SK-N-SH treated with all-trans-retinoic acid at 6 μM for 48 hours (cell line): Measurements from ENCODE around the gene MLLT1.

Source experiments
- ATAC-seq: fragments of 200-7000 bp; cut with Tn5 transposase; 3 replicates; pipeline ENCODE4 v1.9.1; 2020; ENCODE audit warnings: mild to moderate bottlenecking, moderate library complexity
- ARNTL ChIP-seq: fragments of 450-650 bp; formaldehyde crosslinking; IDR thresholded peaks from 2 replicates; pipeline ENCODE4 v1.5.0; 2020; ENCODE audit warnings: low read depth, mild to moderate bottlenecking, moderate library complexity, borderline replicate concordance
- BACH2 ChIP-seq: fragments of 250-450 bp; sonication (Bioruptor Pico); IDR thresholded peaks from 2 replicates; pipeline ENCODE4 v1.9.0; 2021; ENCODE audit warnings: mild to moderate bottlenecking, borderline replicate concordance
- CREB5 ChIP-seq: fragments of 250-450 bp; sonication (Bioruptor Pico); IDR thresholded peaks from 2 replicates; pipeline ENCODE4 v1.5.1; 2020; ENCODE audit warnings: low read depth, mild to moderate bottlenecking, moderate library complexity
- CSDC2 ChIP-seq: fragments of 250-450 bp; sonication (Bioruptor Pico); IDR thresholded peaks from 2 replicates; pipeline ENCODE4 v1.5.0; 2020; ENCODE audit warnings: mild to moderate bottlenecking, moderate library complexity
- ESRRG ChIP-seq: fragments of 250-450 bp; sonication (Bioruptor Pico); IDR thresholded peaks from 2 replicates; pipeline ENCODE4 v1.6.1; 2021; ENCODE audit warnings: mild to moderate bottlenecking
- GLIS3 ChIP-seq: fragments of 250-450 bp; sonication (Bioruptor Pico); IDR thresholded peaks from 2 replicates; pipeline ENCODE4 v1.5.0; 2020; ENCODE audit warnings: mild to moderate bottlenecking, moderate library complexity
- ISL1 ChIP-seq: fragments of 250-450 bp; sonication (Bioruptor Pico); IDR thresholded peaks from 2 replicates; pipeline ENCODE4 v2.1.2; 2022; ENCODE audit warnings: mild to moderate bottlenecking, moderate library complexity
- OSR1 ChIP-seq: fragments of 250-450 bp; sonication (Bioruptor Pico); IDR thresholded peaks from 2 replicates; pipeline ENCODE4 v1.8.0; 2022; ENCODE audit warnings: moderate library complexity, mild to moderate bottlenecking, inconsistent platforms
- RARB ChIP-seq: fragments of 250-450 bp; sonication (Bioruptor Pico); IDR thresholded peaks from 2 replicates; pipeline ENCODE4 v1.8.0; 2021; ENCODE audit warnings: mild to moderate bottlenecking, moderate library complexity
- TCF4 ChIP-seq: fragments of 250-450 bp; sonication (Bioruptor Pico); IDR thresholded peaks from 2 replicates; pipeline ENCODE4 v1.8.0; 2021; ENCODE audit warnings: mild to moderate bottlenecking, moderate library complexity, borderline replicate concordance
- TOX ChIP-seq: fragments of 250-450 bp; sonication (Bioruptor Pico); IDR thresholded peaks from 2 replicates; pipeline ENCODE4 v1.8.0; 2021; ENCODE audit warnings: mild to moderate bottlenecking, moderate library complexity, borderline replicate concordance
- ZC3H10 ChIP-seq: fragments of 250-450 bp; sonication (Bioruptor Pico); IDR thresholded peaks from 2 replicates; pipeline ENCODE4 v1.5.1; 2021; ENCODE audit warnings: mild to moderate bottlenecking, moderate library complexity
- ZFP3 ChIP-seq: fragments of 250-450 bp; sonication (Bioruptor Pico); IDR thresholded peaks from 2 replicates; pipeline ENCODE4 v1.5.0; 2020; ENCODE audit warnings: mild to moderate bottlenecking, moderate library complexity
- ZFP30 ChIP-seq: fragments of 450-650 bp; formaldehyde crosslinking; IDR thresholded peaks from 2 replicates; pipeline ENCODE4 v1.5.0; 2022; ENCODE audit warnings: mild to moderate bottlenecking, moderate library complexity
- ZNF565 ChIP-seq: fragments of 450-650 bp; formaldehyde crosslinking; conservative IDR thresholded peaks from 2 replicates; pipeline ENCODE4 v1.5.0; 2020; ENCODE audit warnings: low read depth, mild to moderate bottlenecking, moderate library complexity
- ZNF70 ChIP-seq: fragments of 450-650 bp; formaldehyde crosslinking; IDR thresholded peaks from 2 replicates; pipeline ENCODE4 v1.5.0; 2020; ENCODE audit warnings: mild to moderate bottlenecking, moderate library complexity
- ZNF8 ChIP-seq: fragments of 450-650 bp; formaldehyde crosslinking; IDR thresholded peaks from 2 replicates; pipeline ENCODE4 v1.5.0; 2020; ENCODE audit warnings: mild to moderate bottlenecking, moderate library complexity
- TF ChIP-seq, protein P1 (sequence below): fragments of 250-450 bp; sonication (Bioruptor Pico); IDR thresholded peaks from 2 replicates; pipeline ENCODE4 v1.5.1; 2021; ENCODE audit warnings: mild to moderate bottlenecking, moderate library complexity
- TF ChIP-seq, protein P2 (sequence below): fragments of 250-450 bp; sonication (Bioruptor Pico); IDR thresholded peaks from 2 replicates; pipeline ENCODE4 v1.8.0; 2021; ENCODE audit warnings: low read depth, mild to moderate bottlenecking, moderate library complexity, borderline replicate concordance

MLLT1 gene

GRCh38 chr19:6263306-6263705 lies 16.5 kb downstream of the MLLT1 start:
- no peak for ATAC-seq
- TF ChIP-seq CREB5 (CRISPR knock-in tag): no peak
- TF ChIP-seq ISL1 (CRISPR knock-in tag): no peak
- TF ChIP-seq CSDC2 (CRISPR knock-in tag): no peak
- TF ChIP-seq TOX (CRISPR knock-in tag): no peak
- no peak for TF ChIP-seq OSR1 (CRISPR knock-in tag)
- TF ChIP-seq, all 23 proteins: peak for 0

DNA sequence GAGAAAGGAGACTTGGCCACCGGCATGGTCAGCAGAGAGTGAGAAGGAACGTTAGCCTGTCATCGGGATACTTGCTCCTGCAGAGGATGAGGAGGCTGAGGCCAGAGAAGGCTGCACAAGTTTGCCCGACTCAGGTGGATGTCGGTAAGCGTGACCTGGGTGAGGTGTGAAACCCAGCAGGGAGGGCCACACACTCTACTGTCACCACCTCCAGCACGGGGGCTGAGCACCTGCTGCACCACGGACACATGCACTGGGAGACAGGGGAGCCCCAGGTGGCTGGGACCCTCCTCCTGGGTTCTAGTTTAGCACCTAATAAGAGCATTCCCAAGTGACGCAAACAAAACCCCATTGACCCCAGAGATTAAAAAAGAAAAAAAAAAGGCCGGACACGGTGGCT lies 17.3 kb downstream of the MLLT1 start:
- TF ChIP-seq, protein P1, sequence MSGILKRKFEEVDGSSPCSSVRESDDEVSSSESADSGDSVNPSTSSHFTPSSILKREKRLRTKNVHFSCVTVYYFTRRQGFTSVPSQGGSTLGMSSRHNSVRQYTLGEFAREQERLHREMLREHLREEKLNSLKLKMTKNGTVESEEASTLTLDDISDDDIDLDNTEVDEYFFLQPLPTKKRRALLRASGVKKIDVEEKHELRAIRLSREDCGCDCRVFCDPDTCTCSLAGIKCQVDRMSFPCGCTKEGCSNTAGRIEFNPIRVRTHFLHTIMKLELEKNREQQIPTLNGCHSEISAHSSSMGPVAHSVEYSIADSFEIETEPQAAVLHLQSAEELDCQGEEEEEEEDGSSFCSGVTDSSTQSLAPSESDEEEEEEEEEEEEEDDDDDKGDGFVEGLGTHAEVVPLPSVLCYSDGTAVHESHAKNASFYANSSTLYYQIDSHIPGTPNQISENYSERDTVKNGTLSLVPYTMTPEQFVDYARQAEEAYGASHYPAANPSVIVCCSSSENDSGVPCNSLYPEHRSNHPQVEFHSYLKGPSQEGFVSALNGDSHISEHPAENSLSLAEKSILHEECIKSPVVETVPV (CRISPR knock-in tag): no peak
- TF ChIP-seq ZNF8 (CRISPR knock-in tag): no peak
- no peak for TF ChIP-seq CREB5 (CRISPR knock-in tag)
- TF ChIP-seq, protein P2, sequence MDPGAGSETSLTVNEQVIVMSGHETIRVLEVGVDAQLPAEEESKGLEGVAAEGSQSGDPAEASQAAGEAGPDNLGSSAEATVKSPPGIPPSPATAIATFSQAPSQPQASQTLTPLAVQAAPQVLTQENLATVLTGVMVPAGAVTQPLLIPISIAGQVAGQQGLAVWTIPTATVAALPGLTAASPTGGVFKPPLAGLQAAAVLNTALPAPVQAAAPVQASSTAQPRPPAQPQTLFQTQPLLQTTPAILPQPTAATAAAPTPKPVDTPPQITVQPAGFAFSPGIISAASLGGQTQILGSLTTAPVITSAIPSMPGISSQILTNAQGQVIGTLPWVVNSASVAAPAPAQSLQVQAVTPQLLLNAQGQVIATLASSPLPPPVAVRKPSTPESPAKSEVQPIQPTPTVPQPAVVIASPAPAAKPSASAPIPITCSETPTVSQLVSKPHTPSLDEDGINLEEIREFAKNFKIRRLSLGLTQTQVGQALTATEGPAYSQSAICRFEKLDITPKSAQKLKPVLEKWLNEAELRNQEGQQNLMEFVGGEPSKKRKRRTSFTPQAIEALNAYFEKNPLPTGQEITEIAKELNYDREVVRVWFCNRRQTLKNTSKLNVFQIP: no peak
- TF ChIP-seq, all 23 proteins: peak for 0

GRCh38 chr19:6261883-6262282 lies 17.9 kb downstream of the MLLT1 start:
- TF ChIP-seq GLIS3: no peak
- TF ChIP-seq ISL1 (CRISPR knock-in tag): no peak
- no peak for TF ChIP-seq ZNF70 (CRISPR knock-in tag)
- no peak for TF ChIP-seq ZNF565 (CRISPR knock-in tag)
- TF ChIP-seq RARB (CRISPR knock-in tag): no peak
- no peak for TF ChIP-seq OSR1 (CRISPR knock-in tag)
- TF ChIP-seq, protein P1 (CRISPR knock-in tag): no peak
- TF ChIP-seq CREB5 (CRISPR knock-in tag): no peak
- no peak for TF ChIP-seq ZFP3 (CRISPR knock-in tag)
- TF ChIP-seq CSDC2 (CRISPR knock-in tag): no peak
- TF ChIP-seq TCF4: no peak
- no peak for TF ChIP-seq ZC3H10 (CRISPR knock-in tag)
- TF ChIP-seq, protein P2: no peak
- no peak for TF ChIP-seq ESRRG
- TF ChIP-seq ARNTL: no peak
- no peak for TF ChIP-seq BACH2 (CRISPR knock-in tag)
- no peak for TF ChIP-seq ZFP30 (CRISPR knock-in tag)
- ATAC-seq: no peak

More for the DNA sequence above, 17.3 kb downstream of the MLLT1 start:
- no peak for ATAC-seq
